GM18520 (cell line): ENCODE results near the gene APC2.

Experiments used
- ATAC-seq: cut with Tn5 transposase; IDR thresholded peaks from one replicate; pipeline ENCODE4 v1.9.1; 2021; ENCODE audit not compliant: unreplicated experiment

Gene APC2

DNA sequence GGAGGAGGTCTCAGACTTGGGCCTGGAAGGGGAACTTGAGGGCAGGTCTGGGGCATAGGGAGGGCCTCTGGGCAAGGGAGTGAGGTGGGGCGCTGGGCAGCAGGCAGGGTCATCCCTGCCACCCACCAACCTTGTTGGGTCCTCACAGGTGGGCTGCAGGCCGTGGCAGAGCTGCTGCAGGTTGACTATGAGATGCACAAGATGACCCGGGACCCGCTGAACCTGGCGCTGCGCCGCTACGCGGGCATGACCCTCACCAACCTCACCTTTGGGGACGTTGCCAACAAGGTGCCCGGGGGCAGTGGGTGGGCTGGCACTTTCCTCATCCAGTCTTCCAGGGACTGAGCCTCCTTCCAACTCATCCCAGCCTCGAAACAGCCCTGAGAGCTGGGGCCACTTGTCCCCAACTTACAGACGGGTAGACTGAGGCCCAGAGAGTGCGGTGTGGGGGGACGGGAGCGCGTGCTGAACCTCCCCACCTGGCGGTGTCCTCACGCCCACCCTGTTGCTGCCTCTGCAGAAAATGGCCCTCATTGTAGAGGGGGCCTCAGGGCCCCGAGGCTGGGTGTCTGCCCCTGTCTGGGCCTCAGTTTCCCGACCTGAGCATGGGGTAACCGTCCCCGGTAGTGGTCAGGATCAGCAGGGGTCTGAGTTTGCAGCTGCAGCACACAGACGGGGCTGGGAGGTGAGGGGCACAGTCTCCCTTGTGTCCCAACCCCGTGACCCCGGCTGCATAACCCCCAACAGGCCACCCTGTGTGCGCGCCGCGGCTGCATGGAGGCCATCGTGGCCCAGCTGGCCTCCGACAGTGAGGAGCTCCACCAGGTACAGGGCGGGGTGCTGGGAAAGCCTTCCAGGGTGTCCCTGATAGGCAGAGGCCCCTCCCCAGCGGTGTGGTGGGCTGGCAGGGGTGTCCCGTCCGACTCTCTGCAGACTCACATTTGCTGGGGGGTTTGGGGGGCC is 10.4 kb downstream of the APC2 start:
- no peak for ATAC-seq

- ATAC-seq = no peak
These were observed 11.9 kb downstream of the APC2 start for GRCh38 chr19:1461862-1462261.

DNA sequence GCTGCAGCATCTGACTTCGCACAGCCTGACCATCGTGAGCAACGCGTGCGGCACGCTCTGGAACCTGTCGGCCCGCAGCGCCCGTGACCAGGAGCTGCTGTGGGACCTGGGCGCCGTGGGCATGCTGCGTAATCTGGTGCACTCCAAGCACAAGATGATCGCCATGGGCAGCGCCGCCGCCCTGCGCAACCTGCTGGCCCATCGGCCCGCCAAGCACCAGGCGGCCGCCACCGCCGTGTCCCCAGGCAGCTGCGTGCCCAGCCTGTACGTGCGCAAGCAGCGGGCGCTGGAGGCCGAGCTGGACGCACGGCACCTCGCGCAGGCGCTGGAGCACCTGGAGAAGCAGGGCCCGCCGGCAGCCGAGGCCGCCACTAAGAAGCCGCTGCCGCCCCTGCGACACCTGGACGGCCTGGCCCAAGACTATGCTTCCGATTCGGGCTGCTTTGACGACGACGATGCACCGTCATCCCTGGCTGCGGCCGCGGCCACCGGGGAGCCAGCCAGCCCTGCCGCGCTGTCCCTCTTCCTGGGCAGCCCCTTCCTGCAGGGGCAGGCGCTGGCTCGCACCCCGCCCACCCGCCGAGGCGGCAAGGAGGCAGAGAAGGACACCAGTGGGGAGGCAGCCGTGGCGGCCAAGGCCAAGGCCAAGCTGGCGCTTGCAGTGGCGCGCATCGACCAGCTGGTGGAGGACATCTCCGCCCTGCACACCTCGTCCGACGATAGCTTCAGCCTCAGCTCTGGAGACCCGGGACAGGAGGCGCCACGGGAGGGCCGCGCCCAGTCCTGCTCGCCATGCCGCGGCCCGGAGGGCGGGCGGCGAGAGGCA is 15.5 kb downstream of the APC2 start:
- ATAC-seq = no peak

- no peak for ATAC-seq
These were observed 16.1 kb downstream of the APC2 start for GRCh38 chr19:1466018-1466460.

DNA sequence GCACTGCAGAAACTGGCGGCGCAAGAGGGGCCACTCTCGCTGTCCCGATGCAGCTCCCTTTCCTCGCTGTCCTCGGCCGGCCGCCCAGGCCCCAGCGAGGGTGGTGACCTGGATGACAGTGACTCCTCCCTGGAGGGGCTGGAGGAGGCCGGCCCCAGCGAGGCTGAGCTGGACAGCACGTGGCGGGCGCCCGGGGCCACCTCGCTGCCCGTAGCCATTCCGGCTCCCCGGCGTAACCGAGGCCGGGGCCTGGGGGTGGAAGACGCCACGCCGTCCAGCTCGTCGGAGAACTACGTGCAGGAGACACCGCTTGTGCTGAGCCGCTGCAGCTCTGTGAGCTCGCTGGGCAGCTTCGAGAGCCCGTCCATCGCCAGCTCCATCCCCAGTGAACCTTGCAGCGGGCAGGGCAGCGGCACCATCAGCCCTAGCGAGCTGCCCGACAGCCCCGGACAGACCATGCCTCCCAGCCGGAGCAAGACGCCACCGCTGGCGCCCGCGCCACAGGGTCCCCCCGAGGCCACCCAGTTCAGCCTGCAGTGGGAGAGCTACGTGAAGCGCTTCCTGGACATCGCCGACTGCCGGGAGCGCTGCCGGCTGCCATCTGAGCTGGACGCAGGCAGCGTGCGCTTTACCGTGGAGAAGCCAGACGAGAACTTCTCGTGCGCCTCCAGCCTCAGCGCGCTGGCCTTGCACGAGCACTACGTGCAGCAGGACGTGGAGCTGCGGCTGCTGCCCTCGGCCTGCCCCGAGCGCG is 16.7 kb downstream of the APC2 start:
- no peak for ATAC-seq

DNA sequence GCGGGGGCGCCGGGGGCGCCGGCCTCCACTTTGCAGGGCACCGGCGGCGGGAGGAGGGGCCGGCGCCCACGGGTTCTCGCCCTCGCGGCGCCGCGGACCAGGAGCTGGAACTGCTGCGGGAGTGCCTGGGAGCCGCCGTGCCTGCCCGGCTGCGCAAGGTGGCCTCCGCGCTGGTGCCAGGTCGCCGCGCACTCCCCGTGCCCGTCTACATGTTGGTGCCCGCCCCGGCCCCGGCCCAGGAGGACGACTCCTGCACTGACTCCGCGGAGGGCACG is 17.2 kb downstream of the APC2 start:
- ATAC-seq = no peak

DNA sequence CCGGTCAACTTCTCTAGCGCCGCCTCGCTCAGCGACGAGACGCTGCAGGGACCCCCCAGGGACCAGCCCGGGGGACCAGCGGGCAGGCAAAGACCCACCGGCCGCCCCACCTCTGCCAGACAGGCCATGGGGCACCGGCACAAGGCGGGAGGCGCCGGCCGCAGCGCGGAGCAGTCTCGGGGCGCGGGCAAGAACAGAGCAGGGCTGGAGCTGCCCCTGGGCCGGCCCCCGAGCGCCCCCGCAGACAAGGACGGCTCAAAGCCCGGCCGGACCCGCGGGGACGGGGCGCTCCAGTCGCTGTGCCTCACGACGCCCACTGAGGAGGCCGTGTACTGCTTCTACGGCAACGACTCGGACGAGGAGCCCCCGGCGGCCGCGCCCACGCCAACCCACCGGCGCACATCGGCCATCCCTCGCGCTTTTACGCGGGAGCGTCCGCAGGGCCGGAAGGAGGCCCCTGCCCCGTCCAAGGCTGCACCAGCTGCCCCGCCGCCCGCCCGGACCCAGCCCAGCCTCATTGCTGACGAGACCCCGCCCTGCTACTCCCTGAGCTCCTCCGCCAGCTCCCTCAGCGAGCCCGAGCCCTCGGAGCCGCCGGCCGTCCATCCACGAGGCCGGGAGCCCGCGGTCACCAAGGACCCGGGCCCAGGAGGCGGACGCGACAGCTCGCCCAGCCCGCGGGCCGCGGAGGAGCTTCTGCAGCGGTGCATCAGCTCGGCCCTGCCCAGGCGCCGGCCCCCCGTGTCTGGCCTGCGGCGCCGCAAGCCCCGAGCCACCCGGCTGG is 17.8 kb downstream of the APC2 start:
- no peak for ATAC-seq

GRCh38 chr19:1468274-1468820 is 18.4 kb downstream of the APC2 start:
- no peak for ATAC-seq

- ATAC-seq = no peak
These were observed 18.9 kb downstream of the APC2 start for GRCh38 chr19:1468821-1469254.

DNA sequence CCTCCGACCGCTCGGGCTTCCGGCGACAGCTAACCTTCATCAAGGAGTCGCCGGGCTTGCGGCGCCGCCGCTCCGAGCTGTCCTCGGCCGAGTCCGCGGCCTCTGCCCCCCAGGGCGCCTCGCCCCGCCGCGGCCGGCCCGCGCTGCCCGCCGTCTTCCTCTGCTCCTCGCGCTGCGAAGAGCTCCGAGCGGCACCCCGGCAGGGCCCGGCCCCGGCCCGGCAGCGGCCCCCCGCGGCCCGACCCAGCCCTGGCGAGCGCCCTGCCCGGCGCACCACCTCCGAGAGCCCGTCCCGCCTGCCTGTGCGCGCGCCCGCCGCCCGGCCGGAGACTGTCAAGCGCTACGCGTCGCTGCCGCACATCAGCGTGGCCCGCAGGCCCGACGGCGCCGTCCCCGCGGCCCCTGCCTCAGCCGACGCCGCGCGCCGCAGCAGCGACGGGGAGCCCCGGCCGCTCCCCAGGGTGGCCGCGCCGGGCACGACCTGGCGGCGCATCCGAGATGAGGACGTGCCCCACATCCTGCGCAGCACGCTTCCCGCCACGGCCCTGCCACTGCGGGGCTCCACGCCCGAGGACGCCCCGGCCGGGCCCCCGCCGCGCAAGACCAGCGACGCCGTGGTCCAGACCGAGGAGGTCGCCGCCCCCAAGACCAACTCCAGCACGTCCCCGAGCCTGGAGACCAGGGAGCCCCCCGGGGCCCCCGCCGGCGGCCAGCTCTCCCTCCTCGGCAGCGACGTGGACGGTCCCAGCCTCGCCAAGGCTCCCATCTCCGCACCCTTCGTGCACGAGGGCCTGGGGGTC is 19.5 kb downstream of the APC2 start:
- ATAC-seq = no peak

- ATAC-seq = no peak
These were observed 20.1 kb downstream of the APC2 start for GRCh38 chr19:1470055-1470304.

- ATAC-seq = no peak
These were observed 20.5 kb downstream of the APC2 start for GRCh38 chr19:1470305-1471009.

DNA sequence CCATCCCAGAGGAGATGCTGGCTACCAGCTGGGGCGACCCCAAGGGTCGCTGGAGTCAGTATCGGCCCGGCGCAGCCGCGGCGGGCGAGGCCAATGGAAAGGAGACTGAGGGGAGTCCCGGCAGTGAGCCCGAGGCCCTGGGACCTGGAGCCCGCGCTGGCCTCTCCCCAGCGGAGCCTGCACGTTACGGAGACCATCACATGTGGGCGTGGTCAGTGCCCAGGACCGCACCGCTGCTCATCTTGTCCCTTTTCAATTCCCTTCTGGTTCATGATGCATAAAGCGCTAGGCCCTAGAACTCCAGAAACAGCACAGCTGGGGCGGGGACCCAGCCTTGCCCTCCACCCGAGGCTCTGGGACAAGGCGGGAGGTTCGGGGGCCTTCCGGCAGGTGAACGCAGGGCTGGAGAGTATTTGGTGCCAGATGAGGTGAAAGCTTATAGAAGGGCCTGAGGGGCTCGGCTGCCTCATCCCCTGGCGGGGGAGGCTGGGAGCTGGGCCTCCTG is 21.1 kb downstream of the APC2 start:
- ATAC-seq = no peak

- no peak for ATAC-seq
These were observed 21.7 kb downstream of the APC2 start for GRCh38 chr19:1471515-1472160.

GRCh38 chr19:1472231-1473084 is 22.5 kb downstream of the APC2 start:
- no peak for ATAC-seq

DNA sequence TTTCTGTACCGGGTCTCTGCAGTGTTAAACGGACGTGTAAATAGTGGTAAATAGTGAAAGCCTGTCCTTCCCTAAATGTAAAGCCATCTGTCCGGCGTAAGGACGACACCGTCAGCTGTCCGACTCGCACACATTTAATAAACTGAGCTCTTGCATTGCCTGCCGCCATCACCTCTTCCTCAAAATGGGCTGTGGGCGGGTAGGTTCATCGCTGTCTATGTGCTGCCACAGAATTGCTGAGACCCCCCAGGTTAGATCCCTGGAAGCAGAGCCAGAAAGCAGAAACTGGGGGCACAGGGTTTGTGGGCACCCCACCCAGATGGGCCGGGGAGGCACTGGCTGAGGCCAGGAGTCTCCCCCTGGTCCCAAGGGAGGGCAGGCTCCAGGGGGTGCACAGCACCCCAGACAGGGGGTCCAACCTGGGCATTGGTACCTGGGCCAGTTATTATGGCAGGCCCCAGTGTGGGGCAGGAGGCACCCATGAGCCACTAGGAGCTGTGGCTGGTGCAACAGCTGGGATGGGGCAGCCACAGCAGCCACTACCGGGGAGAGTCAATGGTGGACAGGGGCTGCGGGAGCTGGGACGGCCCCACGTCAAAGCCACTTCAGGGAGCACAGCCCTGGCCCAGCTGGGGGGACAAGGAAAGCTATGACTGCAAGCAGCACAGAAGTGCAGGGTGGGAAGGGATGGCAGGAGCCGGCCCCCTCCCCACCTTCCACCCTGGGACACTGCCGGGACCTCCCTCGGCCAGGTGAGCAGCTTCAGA is 23.3 kb downstream of the APC2 start:
- no peak for ATAC-seq
